ENCODE measurements around the gene SCG5.

DNA sequence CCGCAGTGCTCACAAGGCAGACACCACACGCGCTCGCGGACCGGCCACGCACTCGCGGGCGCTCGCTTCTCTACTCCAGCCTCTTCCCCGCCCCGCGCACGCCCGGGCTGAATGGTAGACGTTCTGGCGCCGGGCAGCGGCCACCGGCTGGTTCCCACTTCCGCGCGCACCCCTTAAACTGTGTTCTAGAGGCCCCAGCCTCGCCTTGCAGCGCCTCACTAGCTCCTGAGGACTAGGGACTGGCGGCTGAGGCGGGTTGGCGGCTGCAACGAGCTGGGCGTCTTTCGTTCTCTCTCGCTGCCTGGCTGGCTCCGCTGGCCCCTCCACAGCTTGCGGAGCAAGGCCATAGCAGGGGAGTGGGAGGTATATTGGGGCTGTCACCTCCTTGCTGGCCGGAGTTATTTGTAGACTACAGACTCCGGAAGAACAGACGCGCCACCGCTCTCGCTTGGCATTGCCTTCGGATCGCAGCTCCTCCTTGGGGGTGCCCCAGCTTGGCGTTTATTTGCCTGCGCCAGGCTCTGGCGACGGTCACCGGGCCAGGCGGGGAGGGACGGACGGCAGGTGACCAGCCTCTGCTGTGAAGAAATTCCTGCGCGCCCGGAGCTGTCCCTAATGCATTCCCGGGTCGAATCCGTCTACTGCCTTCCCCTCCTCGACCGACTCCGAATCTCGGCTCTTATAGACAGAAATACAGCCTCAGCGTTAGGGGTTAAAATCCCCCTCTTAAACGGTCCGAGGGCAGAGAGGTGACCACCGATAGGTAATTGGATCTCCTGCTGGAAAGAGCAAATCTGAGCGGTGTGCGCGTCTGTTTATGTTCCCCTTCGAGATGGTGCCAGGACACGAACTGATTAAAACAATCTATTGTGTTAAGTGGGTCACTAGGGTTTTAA lies 77.6 kb downstream of the SCG5 start:
- TF ChIP-seq, protein P1, sequence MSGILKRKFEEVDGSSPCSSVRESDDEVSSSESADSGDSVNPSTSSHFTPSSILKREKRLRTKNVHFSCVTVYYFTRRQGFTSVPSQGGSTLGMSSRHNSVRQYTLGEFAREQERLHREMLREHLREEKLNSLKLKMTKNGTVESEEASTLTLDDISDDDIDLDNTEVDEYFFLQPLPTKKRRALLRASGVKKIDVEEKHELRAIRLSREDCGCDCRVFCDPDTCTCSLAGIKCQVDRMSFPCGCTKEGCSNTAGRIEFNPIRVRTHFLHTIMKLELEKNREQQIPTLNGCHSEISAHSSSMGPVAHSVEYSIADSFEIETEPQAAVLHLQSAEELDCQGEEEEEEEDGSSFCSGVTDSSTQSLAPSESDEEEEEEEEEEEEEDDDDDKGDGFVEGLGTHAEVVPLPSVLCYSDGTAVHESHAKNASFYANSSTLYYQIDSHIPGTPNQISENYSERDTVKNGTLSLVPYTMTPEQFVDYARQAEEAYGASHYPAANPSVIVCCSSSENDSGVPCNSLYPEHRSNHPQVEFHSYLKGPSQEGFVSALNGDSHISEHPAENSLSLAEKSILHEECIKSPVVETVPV (CRISPR knock-in tag; IDR thresholded peaks at IDR 0.05): no peak
- TF ChIP-seq ZFP30 (CRISPR knock-in tag; IDR thresholded peaks at IDR 0.05) (no peak), ARNTL (CRISPR knock-in tag; IDR thresholded peaks at IDR 0.05; ENCODE audit: borderline replicate concordance, low read depth) (no peak), BACH2 (CRISPR knock-in tag; IDR thresholded peaks at IDR 0.05; ENCODE audit: borderline replicate concordance) (no peak), CSDC2 (CRISPR knock-in tag; IDR thresholded peaks at IDR 0.05) (no peak), RARB (CRISPR knock-in tag; IDR thresholded peaks at IDR 0.05) (no peak), TCF4 (CRISPR knock-in tag; IDR thresholded peaks at IDR 0.05; ENCODE audit: borderline replicate concordance) (no peak)
- TF ChIP-seq, protein P2, sequence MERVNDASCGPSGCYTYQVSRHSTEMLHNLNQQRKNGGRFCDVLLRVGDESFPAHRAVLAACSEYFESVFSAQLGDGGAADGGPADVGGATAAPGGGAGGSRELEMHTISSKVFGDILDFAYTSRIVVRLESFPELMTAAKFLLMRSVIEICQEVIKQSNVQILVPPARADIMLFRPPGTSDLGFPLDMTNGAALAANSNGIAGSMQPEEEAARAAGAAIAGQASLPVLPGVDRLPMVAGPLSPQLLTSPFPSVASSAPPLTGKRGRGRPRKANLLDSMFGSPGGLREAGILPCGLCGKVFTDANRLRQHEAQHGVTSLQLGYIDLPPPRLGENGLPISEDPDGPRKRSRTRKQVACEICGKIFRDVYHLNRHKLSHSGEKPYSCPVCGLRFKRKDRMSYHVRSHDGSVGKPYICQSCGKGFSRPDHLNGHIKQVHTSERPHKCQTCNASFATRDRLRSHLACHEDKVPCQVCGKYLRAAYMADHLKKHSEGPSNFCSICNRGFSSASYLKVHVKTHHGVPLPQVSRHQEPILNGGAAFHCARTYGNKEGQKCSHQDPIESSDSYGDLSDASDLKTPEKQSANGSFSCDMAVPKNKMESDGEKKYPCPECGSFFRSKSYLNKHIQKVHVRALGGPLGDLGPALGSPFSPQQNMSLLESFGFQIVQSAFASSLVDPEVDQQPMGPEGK (CRISPR knock-in tag; IDR thresholded peaks at IDR 0.05; ENCODE audit: borderline replicate concordance): no peak

Measured in SK-N-SH treated with all-trans-retinoic acid at 6 μM for 48 hours (cell line).